GM13977 (cell line): ENCODE results near the gene PGAM5.

ENCODE experiments used
- DNase-seq: peaks from one replicate; pipeline ENCODE4 v3.0.0; 2012; ENCODE audit warnings: low spot score
- in situ Hi-C: fragments of 300-500 bp; cut with MboI; formaldehyde crosslinking; loops from one replicate; pipeline ENCODE4 v1.12.0; 2022; ENCODE audit warnings: low sequenced_read_pairs, low pct_unique_long_range_greater_than_20kb, mixed read lengths, inconsistent platforms; ENCODE audit not compliant: unreplicated experiment
- TF ChIP-seq, protein P1 (sequence below): IDR thresholded peaks from 2 replicates; pipeline ENCODE4 v1.5.1; 2012; ENCODE audit warnings: mild to moderate bottlenecking, control low read depth; ENCODE audit not compliant: insufficient read depth; ENCODE audit errors: extremely low read depth, missing control alignments

Gene PGAM5

DNA sequence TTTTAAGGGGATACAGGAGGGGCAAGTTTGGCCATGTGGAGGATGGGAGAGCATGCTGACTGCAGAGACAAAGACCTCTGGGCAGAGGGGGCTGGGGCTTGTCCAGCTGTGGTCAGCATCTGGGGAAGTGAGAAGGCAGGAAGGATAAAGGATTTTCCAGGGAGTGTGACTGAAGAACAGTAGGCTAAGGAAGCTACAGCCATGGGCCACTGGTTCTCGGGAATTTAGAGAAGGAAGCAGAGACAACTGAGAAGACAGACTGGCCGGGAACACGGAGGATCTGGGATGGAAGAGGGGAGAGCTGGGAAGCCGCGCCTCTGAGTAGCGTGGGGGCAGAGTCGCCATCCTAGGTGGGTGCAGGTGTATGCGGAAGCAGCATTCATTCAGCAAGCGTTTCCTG lies 7.0 kb upstream of the PGAM5 start:
- TF ChIP-seq, protein P1, sequence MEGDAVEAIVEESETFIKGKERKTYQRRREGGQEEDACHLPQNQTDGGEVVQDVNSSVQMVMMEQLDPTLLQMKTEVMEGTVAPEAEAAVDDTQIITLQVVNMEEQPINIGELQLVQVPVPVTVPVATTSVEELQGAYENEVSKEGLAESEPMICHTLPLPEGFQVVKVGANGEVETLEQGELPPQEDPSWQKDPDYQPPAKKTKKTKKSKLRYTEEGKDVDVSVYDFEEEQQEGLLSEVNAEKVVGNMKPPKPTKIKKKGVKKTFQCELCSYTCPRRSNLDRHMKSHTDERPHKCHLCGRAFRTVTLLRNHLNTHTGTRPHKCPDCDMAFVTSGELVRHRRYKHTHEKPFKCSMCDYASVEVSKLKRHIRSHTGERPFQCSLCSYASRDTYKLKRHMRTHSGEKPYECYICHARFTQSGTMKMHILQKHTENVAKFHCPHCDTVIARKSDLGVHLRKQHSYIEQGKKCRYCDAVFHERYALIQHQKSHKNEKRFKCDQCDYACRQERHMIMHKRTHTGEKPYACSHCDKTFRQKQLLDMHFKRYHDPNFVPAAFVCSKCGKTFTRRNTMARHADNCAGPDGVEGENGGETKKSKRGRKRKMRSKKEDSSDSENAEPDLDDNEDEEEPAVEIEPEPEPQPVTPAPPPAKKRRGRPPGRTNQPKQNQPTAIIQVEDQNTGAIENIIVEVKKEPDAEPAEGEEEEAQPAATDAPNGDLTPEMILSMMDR, result no peak
- no peak for DNase-seq
- in situ Hi-C loops, result no loop called here

DNA sequence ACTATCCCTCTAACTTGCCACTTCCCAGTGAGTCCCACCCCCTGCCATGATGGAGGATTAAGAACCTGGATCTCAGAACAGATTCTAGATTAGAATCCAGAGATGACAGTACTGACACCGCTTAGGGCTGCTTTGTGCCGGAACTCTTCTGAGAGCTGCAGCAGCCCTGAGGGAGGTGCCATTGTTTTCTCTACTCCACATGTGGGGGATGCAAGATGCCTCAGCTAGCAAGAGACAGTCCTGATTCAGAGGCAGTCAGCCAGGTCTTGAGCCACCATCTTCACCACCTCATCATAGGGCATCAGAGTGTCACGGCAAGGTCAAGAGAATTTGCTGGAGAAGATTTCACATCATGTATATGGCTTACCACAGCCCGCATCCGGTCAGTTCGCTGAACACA lies 3.4 kb upstream of the PGAM5 start:
- no peak for DNase-seq
- TF ChIP-seq, protein P1, result no peak
- in situ Hi-C loops, result no loop called here

DNA sequence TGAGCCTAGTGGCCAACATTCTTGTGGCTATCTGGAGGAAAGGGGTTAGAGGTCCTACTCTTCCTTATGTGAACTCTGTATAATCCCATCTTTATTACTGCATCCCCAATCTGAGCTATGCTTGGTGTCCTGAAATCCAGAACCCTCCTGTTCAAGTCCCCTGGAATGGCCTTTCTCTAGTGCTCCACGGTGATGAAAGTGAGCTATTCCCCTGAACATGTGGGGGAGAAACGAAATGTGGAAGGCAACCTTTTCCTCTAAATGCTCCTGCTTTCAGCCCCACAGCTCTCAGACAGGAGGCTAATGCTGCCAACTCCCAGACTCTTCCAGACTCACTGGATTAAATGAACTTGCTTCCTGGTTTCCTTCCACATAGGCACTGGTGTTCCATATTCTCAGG lies 2.5 kb upstream of the PGAM5 start:
- TF ChIP-seq, protein P1, result no peak
- in situ Hi-C loops, result no loop called here
- no peak for DNase-seq

DNA sequence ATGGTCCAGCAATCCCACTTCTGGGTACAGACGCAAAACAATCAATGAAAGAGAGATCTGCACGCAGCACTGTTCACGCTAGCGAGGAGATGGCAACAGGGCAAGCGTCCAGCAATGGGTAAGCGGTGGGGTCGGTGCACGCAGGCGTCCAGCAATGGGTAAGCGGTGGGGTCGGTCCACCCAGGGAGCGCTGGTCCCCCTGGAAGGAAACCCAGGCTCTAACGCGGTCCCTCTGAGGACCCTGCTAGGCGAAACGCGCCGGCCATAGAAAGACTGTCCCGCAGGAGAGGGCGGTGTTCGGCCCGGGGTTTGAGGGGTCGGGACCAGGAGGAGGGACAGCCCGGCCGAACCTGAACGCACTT lies 618 bp upstream of the PGAM5 start:
- TF ChIP-seq, protein P1, result no peak
- DNase-seq, result no peak
- in situ Hi-C loops, result no loop called here

DNA sequence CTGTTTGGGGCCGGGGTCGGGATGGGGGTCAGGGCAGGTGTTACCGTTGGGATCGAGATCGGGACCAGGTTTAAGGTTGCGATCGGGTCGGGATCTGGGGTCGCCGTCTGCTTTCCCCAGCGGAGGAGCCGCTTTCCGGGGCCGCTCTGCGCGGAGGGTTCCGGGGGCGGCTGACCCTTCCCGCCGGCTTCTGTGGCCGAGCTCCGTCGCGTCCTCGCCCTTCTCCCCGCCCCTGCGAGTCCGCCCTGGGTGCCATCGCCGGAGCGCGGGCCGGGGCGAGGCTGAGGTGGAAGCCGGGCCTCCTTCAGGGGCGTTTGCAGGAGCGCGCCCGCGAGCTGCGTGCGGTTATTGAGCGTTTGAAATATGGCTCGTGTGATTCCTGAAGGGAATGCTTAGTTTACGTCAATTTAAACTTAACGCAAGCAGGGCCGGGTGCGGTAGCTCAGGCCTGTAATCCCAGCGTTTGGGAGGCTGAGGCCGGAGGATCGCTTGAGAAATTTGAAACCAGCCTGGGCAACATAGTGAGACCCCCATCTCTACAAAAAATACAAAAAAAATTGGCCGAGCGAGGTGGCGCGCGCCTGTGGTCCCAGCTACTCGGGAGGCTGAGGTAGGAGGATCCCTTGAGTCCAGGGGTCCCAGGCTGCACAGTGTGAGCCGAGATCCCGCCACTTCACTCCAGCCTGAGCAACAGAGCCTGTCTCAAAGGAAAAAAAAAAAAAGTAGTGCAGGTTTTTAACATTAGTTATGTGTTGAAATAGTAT lies 620 bp downstream of the PGAM5 start:
- in situ Hi-C loops, result no loop called here
- DNase-seq, result no peak
- TF ChIP-seq, protein P1, result no peak

DNA sequence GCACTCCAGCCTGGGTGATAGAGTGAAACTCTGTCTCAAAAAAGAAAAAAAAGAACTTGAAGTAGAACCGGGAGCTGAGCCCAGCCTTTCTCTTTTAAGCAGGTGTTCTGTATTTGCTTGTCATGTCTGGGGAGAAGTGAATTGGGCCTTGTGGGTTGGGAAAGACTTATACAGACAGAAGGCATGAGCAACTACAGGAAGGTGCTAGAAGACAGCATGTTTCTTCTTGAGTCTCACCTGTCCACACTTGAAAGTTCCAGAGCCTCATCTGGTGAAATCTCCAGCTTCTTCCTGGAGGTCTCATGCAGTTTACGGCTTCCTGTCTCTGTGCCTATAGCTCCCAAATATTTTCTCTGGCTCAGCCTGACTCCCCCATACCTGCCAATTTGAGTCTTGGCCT lies 2.5 kb downstream of the PGAM5 start:
- TF ChIP-seq, protein P1, result no peak
- in situ Hi-C loops, result no loop called here
- no peak for DNase-seq
